ENCODE measurements around the gene NFATC1. TPM values are rescaled to one million over a fixed set of nuclear protein-coding genes. Genes with fewer than 3 reads are reported as not detected.

Gene NFATC1
- total and polyA plus RNA-seq, 5 donors from 2014 or later = 13.1 to 64.7 (median 19.8) TPM

- no peak for ATAC-seq (ENCODE audit: low read depth in 2 of 2)
- H3K27me3 ChIP-seq (ENCODE audit: control insufficient read depth, insufficient read depth, low read length) = no peaks in the 10 kb centered on the region
- Mint-ChIP-seq H3K27ac (no peak overlapping the region), H3K27me3 (no peaks in the 10 kb centered on the region), H3K9me3 (peaks cover 0 to 3% (median 0%) of the 10 kb centered on the region in 7 donors), H3K4me3 (no peak overlapping the region), H3K36me3 (no peaks in the 10 kb centered on the region), H3K4me1 (no peaks in the 10 kb centered on the region)
- no peaks in the 10 kb centered on the region for H3K4me1 ChIP-seq (ENCODE audit: control insufficient read depth, insufficient read depth, low read length, poor library complexity, severe bottlenecking)
- no peaks in the 10 kb centered on the region for H3K36me3 ChIP-seq (ENCODE audit: control insufficient read depth, insufficient read depth, low read length)
- DNase-seq = no peak
- no peak overlapping the region for H3K27ac ChIP-seq (ENCODE audit: insufficient read depth, low read length, poor library complexity, severe bottlenecking)
- H3K9me3 ChIP-seq (ENCODE audit: control insufficient read depth in 2 of 2, low read length in 2 of 2) = no peaks in the 10 kb centered on the region
- H3K4me3 ChIP-seq (ENCODE audit: low read depth, low read length) = no peak overlapping the region
Measured at GRCh38 chr18:79560042-79560860, 164.5 kb downstream of the NFATC1 start.

- no peak overlapping the region for H3K4me3 Mint-ChIP-seq
- no peak overlapping the region for H3K27ac Mint-ChIP-seq
- ATAC-seq (ENCODE audit: low read depth in 2 of 2) (no peak), DNase-seq (no peak)
- no peaks in the 10 kb centered on the region for H3K27me3 Mint-ChIP-seq
- H3K27me3 ChIP-seq (ENCODE audit: control insufficient read depth, insufficient read depth, low read length) = no peaks in the 10 kb centered on the region
- no peaks in the 10 kb centered on the region for H3K4me1 Mint-ChIP-seq
- no peak overlapping the region for H3K27ac ChIP-seq (ENCODE audit: insufficient read depth, low read length, poor library complexity, severe bottlenecking)
- no peaks in the 10 kb centered on the region for H3K36me3 Mint-ChIP-seq
- no peaks in the 10 kb centered on the region for H3K4me1 ChIP-seq (ENCODE audit: control insufficient read depth, insufficient read depth, low read length, poor library complexity, severe bottlenecking)
- no peaks in the 10 kb centered on the region for H3K36me3 ChIP-seq (ENCODE audit: control insufficient read depth, insufficient read depth, low read length)
- H3K9me3 Mint-ChIP-seq = peaks cover 0 to 3% (median 0%) of the 10 kb centered on the region in 7 donors
- no peak overlapping the region for H3K4me3 ChIP-seq (ENCODE audit: low read depth, low read length)
- no peaks in the 10 kb centered on the region for H3K9me3 ChIP-seq (ENCODE audit: control insufficient read depth in 2 of 2, low read length in 2 of 2)
Measured at GRCh38 chr18:79560861-79561210, 165.1 kb downstream of the NFATC1 start.

- H3K27ac ChIP-seq (ENCODE audit: insufficient read depth, low read length, poor library complexity, severe bottlenecking) = no peak overlapping the region
- Mint-ChIP-seq H3K9me3 (peaks cover 0 to 3% (median 0%) of the 10 kb centered on the region in 7 donors), H3K36me3 (no peaks in the 10 kb centered on the region), H3K4me1 (no peaks in the 10 kb centered on the region), H3K27me3 (no peaks in the 10 kb centered on the region), H3K4me3 (no peak overlapping the region), H3K27ac (no peak overlapping the region)
- H3K9me3 ChIP-seq (ENCODE audit: control insufficient read depth in 2 of 2, low read length in 2 of 2) = no peaks in the 10 kb centered on the region
- DNase-seq (no peak), ATAC-seq (ENCODE audit: low read depth in 2 of 2) (no peak)
- H3K4me1 ChIP-seq (ENCODE audit: control insufficient read depth, insufficient read depth, low read length, poor library complexity, severe bottlenecking) = no peaks in the 10 kb centered on the region
- no peaks in the 10 kb centered on the region for H3K27me3 ChIP-seq (ENCODE audit: control insufficient read depth, insufficient read depth, low read length)
- H3K36me3 ChIP-seq (ENCODE audit: control insufficient read depth, insufficient read depth, low read length) = no peaks in the 10 kb centered on the region
- no peak overlapping the region for H3K4me3 ChIP-seq (ENCODE audit: low read depth, low read length)
Measured at GRCh38 chr18:79563949-79564348, 168.2 kb downstream of the NFATC1 start.

- ATAC-seq (ENCODE audit: low read depth in 2 of 2) (no peak), DNase-seq (no peak)
- H3K27ac Mint-ChIP-seq = no peak overlapping the region
- H3K4me1 Mint-ChIP-seq = no peaks in the 10 kb centered on the region
- Histone ChIP-seq H3K27ac (ENCODE audit: insufficient read depth, low read length, poor library complexity, severe bottlenecking) (no peak overlapping the region), H3K36me3 (ENCODE audit: control insufficient read depth, insufficient read depth, low read length) (no peaks in the 10 kb centered on the region), H3K4me3 (ENCODE audit: low read depth, low read length) (no peak overlapping the region), H3K9me3 (ENCODE audit: control insufficient read depth in 2 of 2, low read length in 2 of 2) (no peaks in the 10 kb centered on the region), H3K4me1 (ENCODE audit: control insufficient read depth, insufficient read depth, low read length, poor library complexity, severe bottlenecking) (no peaks in the 10 kb centered on the region), H3K27me3 (ENCODE audit: control insufficient read depth, insufficient read depth, low read length) (no peaks in the 10 kb centered on the region)
- no peaks in the 10 kb centered on the region for H3K36me3 Mint-ChIP-seq
- H3K9me3 Mint-ChIP-seq = peaks cover 0 to 3% (median 0%) of the 10 kb centered on the region in 7 donors
- H3K27me3 Mint-ChIP-seq = no peaks in the 10 kb centered on the region
- H3K4me3 Mint-ChIP-seq = no peak overlapping the region
Measured at GRCh38 chr18:79564441-79564840, 168.7 kb downstream of the NFATC1 start.

- ATAC-seq (ENCODE audit: low read depth in 2 of 2) (no peak), DNase-seq (no peak)
- no peaks in the 10 kb centered on the region for H3K36me3 ChIP-seq (ENCODE audit: control insufficient read depth, insufficient read depth, low read length)
- H3K27ac ChIP-seq (ENCODE audit: insufficient read depth, low read length, poor library complexity, severe bottlenecking) = no peak overlapping the region
- no peak overlapping the region for H3K4me3 ChIP-seq (ENCODE audit: low read depth, low read length)
- H3K9me3 ChIP-seq (ENCODE audit: control insufficient read depth in 2 of 2, low read length in 2 of 2) = peaks cover 0 to 5% of the 10 kb centered on the region in 2 experiments
- Mint-ChIP-seq H3K4me1 (no peaks in the 10 kb centered on the region), H3K9me3 (peaks cover 0 to 3% (median 2%) of the 10 kb centered on the region in 7 donors), H3K27ac (peak overlapping the region in 1 of 3 donors; percentile 76), H3K4me3 (no peak overlapping the region), H3K36me3 (no peaks in the 10 kb centered on the region), H3K27me3 (no peaks in the 10 kb centered on the region)
- no peaks in the 10 kb centered on the region for H3K27me3 ChIP-seq (ENCODE audit: control insufficient read depth, insufficient read depth, low read length)
- H3K4me1 ChIP-seq (ENCODE audit: control insufficient read depth, insufficient read depth, low read length, poor library complexity, severe bottlenecking) = no peaks in the 10 kb centered on the region
Measured at GRCh38 chr18:79566771-79567431, 171.2 kb downstream of the NFATC1 start.

- Mint-ChIP-seq H3K27me3 (no peaks in the 10 kb centered on the region), H3K4me1 (no peaks in the 10 kb centered on the region), H3K36me3 (no peaks in the 10 kb centered on the region), H3K9me3 (peaks cover 0 to 8% (median 3%) of the 10 kb centered on the region in 7 donors), H3K4me3 (no peak overlapping the region), H3K27ac (peak overlapping the region in 1 of 3 donors; percentile 76)
- no peak overlapping the region for H3K27ac ChIP-seq (ENCODE audit: insufficient read depth, low read length, poor library complexity, severe bottlenecking)
- no peaks in the 10 kb centered on the region for H3K36me3 ChIP-seq (ENCODE audit: control insufficient read depth, insufficient read depth, low read length)
- no peaks in the 10 kb centered on the region for H3K4me1 ChIP-seq (ENCODE audit: control insufficient read depth, insufficient read depth, low read length, poor library complexity, severe bottlenecking)
- no peaks in the 10 kb centered on the region for H3K27me3 ChIP-seq (ENCODE audit: control insufficient read depth, insufficient read depth, low read length)
- DNase-seq (no peak), ATAC-seq (ENCODE audit: low read depth in 2 of 2) (no peak)
- H3K9me3 ChIP-seq (ENCODE audit: control insufficient read depth in 2 of 2, low read length in 2 of 2) = peaks cover 0 to 12% of the 10 kb centered on the region in 2 experiments
- H3K4me3 ChIP-seq (ENCODE audit: low read depth, low read length) = no peak overlapping the region
Measured at GRCh38 chr18:79567481-79568147, 171.9 kb downstream of the NFATC1 start.

- ATAC-seq (ENCODE audit: low read depth in 2 of 2) = no peak
- peaks cover 3 to 23% of the 10 kb centered on the region in 2 experiments for H3K9me3 ChIP-seq (ENCODE audit: control insufficient read depth in 2 of 2, low read length in 2 of 2)
- H3K27me3 ChIP-seq (ENCODE audit: control insufficient read depth, insufficient read depth, low read length) = no peaks in the 10 kb centered on the region
- H3K36me3 Mint-ChIP-seq = no peaks in the 10 kb centered on the region
- no peak overlapping the region for H3K4me3 Mint-ChIP-seq
- no peak for DNase-seq
- H3K4me1 ChIP-seq (ENCODE audit: control insufficient read depth, insufficient read depth, low read length, poor library complexity, severe bottlenecking) = no peaks in the 10 kb centered on the region
- no peak overlapping the region for H3K4me3 ChIP-seq (ENCODE audit: low read depth, low read length)
- no peak overlapping the region for H3K27ac Mint-ChIP-seq
- H3K27ac ChIP-seq (ENCODE audit: insufficient read depth, low read length, poor library complexity, severe bottlenecking) = no peak overlapping the region
- no peaks in the 10 kb centered on the region for H3K36me3 ChIP-seq (ENCODE audit: control insufficient read depth, insufficient read depth, low read length)
- no peaks in the 10 kb centered on the region for H3K4me1 Mint-ChIP-seq
- H3K9me3 Mint-ChIP-seq = peaks cover 0 to 16% (median 3%) of the 10 kb centered on the region in 7 donors
- no peaks in the 10 kb centered on the region for H3K27me3 Mint-ChIP-seq
Measured at GRCh38 chr18:79568543-79569205, 172.9 kb downstream of the NFATC1 start.
